Measurements from ENCODE around the gene TMEM258.

Gene TMEM258

GRCh38 chr11:61815790-61816735 lies 23.7 kb upstream of the TMEM258 start:
- H3K27me3 ChIP-seq (ENCODE audit: control insufficient read depth, insufficient read depth, low read length), result peaks cover 24% of the 10 kb centered on the region
- peaks cover 23% of the 10 kb centered on the region for H3K4me1 ChIP-seq (ENCODE audit: control insufficient read depth, insufficient read depth, low read length)
- no peaks in the 10 kb centered on the region for H3K9me3 ChIP-seq (ENCODE audit: control insufficient read depth, low read length)
- no peaks in the 10 kb centered on the region for H3K36me3 ChIP-seq (ENCODE audit: control insufficient read depth, insufficient read depth, low read length)
- peak overlapping the region; percentile 73 for H3K9ac ChIP-seq (ENCODE audit: low read length)
- H3K4me3 ChIP-seq (ENCODE audit: low read length), result peak overlapping the region; percentile 68

GRCh38 chr11:61814958-61815789 lies 22.8 kb upstream of the TMEM258 start:
- peak overlapping the region; percentile 73 for H3K9ac ChIP-seq (ENCODE audit: low read length)
- peak overlapping the region; percentile 68 for H3K4me3 ChIP-seq (ENCODE audit: low read length)
- no peaks in the 10 kb centered on the region for H3K9me3 ChIP-seq (ENCODE audit: control insufficient read depth, low read length)
- peaks cover 23% of the 10 kb centered on the region for H3K4me1 ChIP-seq (ENCODE audit: control insufficient read depth, insufficient read depth, low read length)
- H3K27me3 ChIP-seq (ENCODE audit: control insufficient read depth, insufficient read depth, low read length), result peaks cover 24% of the 10 kb centered on the region
- no peaks in the 10 kb centered on the region for H3K36me3 ChIP-seq (ENCODE audit: control insufficient read depth, insufficient read depth, low read length)

GRCh38 chr11:61814247-61814957 lies 22.0 kb upstream of the TMEM258 start:
- H3K9ac ChIP-seq (ENCODE audit: low read length), result peak overlapping the region; percentile 73
- peaks cover 23% of the 10 kb centered on the region for H3K4me1 ChIP-seq (ENCODE audit: control insufficient read depth, insufficient read depth, low read length)
- H3K27me3 ChIP-seq (ENCODE audit: control insufficient read depth, insufficient read depth, low read length), result peaks cover 24% of the 10 kb centered on the region
- peak overlapping the region; percentile 68 for H3K4me3 ChIP-seq (ENCODE audit: low read length)
- no peaks in the 10 kb centered on the region for H3K36me3 ChIP-seq (ENCODE audit: control insufficient read depth, insufficient read depth, low read length)
- H3K9me3 ChIP-seq (ENCODE audit: control insufficient read depth, low read length), result no peaks in the 10 kb centered on the region

- no peak overlapping the region for H3K4me3 ChIP-seq (ENCODE audit: low read length)
- peaks cover 18% of the 10 kb centered on the region for H3K27me3 ChIP-seq (ENCODE audit: control insufficient read depth, insufficient read depth, low read length)
- H3K9ac ChIP-seq (ENCODE audit: low read length), result no peak overlapping the region
- no peaks in the 10 kb centered on the region for H3K36me3 ChIP-seq (ENCODE audit: control insufficient read depth, insufficient read depth, low read length)
- H3K4me1 ChIP-seq (ENCODE audit: control insufficient read depth, insufficient read depth, low read length), result peaks cover 23% of the 10 kb centered on the region
- no peaks in the 10 kb centered on the region for H3K9me3 ChIP-seq (ENCODE audit: control insufficient read depth, low read length)
Observed at GRCh38 chr11:61812736-61813411, 20.5 kb upstream of the TMEM258 start.

GRCh38 chr11:61811831-61812230 lies 19.4 kb upstream of the TMEM258 start:
- no peak overlapping the region for H3K9ac ChIP-seq (ENCODE audit: low read length)
- H3K4me3 ChIP-seq (ENCODE audit: low read length), result no peak overlapping the region
- H3K36me3 ChIP-seq (ENCODE audit: control insufficient read depth, insufficient read depth, low read length), result no peaks in the 10 kb centered on the region
- H3K9me3 ChIP-seq (ENCODE audit: control insufficient read depth, low read length), result no peaks in the 10 kb centered on the region
- H3K27me3 ChIP-seq (ENCODE audit: control insufficient read depth, insufficient read depth, low read length), result peaks cover 13% of the 10 kb centered on the region
- H3K4me1 ChIP-seq (ENCODE audit: control insufficient read depth, insufficient read depth, low read length), result peaks cover 23% of the 10 kb centered on the region

GRCh38 chr11:61810671-61811175 lies 18.3 kb upstream of the TMEM258 start:
- no peaks in the 10 kb centered on the region for H3K9me3 ChIP-seq (ENCODE audit: control insufficient read depth, low read length)
- H3K27me3 ChIP-seq (ENCODE audit: control insufficient read depth, insufficient read depth, low read length), result peaks cover 5% of the 10 kb centered on the region
- H3K4me3 ChIP-seq (ENCODE audit: low read length), result no peak overlapping the region
- H3K9ac ChIP-seq (ENCODE audit: low read length), result no peak overlapping the region
- peaks cover 16% of the 10 kb centered on the region for H3K4me1 ChIP-seq (ENCODE audit: control insufficient read depth, insufficient read depth, low read length)
- no peaks in the 10 kb centered on the region for H3K36me3 ChIP-seq (ENCODE audit: control insufficient read depth, insufficient read depth, low read length)

GRCh38 chr11:61806785-61807184 lies 14.4 kb upstream of the TMEM258 start:
- no peaks in the 10 kb centered on the region for H3K4me1 ChIP-seq (ENCODE audit: control insufficient read depth, insufficient read depth, low read length)
- no peaks in the 10 kb centered on the region for H3K9me3 ChIP-seq (ENCODE audit: control insufficient read depth, low read length)
- H3K36me3 ChIP-seq (ENCODE audit: control insufficient read depth, insufficient read depth, low read length), result no peaks in the 10 kb centered on the region
- no peaks in the 10 kb centered on the region for H3K27me3 ChIP-seq (ENCODE audit: control insufficient read depth, insufficient read depth, low read length)
- H3K4me3 ChIP-seq (ENCODE audit: low read length), result no peak overlapping the region
- no peak overlapping the region for H3K9ac ChIP-seq (ENCODE audit: low read length)

GRCh38 chr11:61805146-61805545 lies 12.7 kb upstream of the TMEM258 start:
- H3K4me3 ChIP-seq (ENCODE audit: low read length), result no peak overlapping the region
- no peaks in the 10 kb centered on the region for H3K4me1 ChIP-seq (ENCODE audit: control insufficient read depth, insufficient read depth, low read length)
- H3K27me3 ChIP-seq (ENCODE audit: control insufficient read depth, insufficient read depth, low read length), result no peaks in the 10 kb centered on the region
- no peaks in the 10 kb centered on the region for H3K9me3 ChIP-seq (ENCODE audit: control insufficient read depth, low read length)
- H3K36me3 ChIP-seq (ENCODE audit: control insufficient read depth, insufficient read depth, low read length), result no peaks in the 10 kb centered on the region
- H3K9ac ChIP-seq (ENCODE audit: low read length), result no peak overlapping the region

GRCh38 chr11:61803889-61804647 lies 11.7 kb upstream of the TMEM258 start:
- H3K4me3 ChIP-seq (ENCODE audit: low read length), result no peak overlapping the region
- H3K27me3 ChIP-seq (ENCODE audit: control insufficient read depth, insufficient read depth, low read length), result no peaks in the 10 kb centered on the region
- H3K36me3 ChIP-seq (ENCODE audit: control insufficient read depth, insufficient read depth, low read length), result no peaks in the 10 kb centered on the region
- H3K9ac ChIP-seq (ENCODE audit: low read length), result no peak overlapping the region
- H3K9me3 ChIP-seq (ENCODE audit: control insufficient read depth, low read length), result no peaks in the 10 kb centered on the region
- no peaks in the 10 kb centered on the region for H3K4me1 ChIP-seq (ENCODE audit: control insufficient read depth, insufficient read depth, low read length)

- Histone ChIP-seq H3K27me3 (ENCODE audit: control insufficient read depth, insufficient read depth, low read length) (no peaks in the 10 kb centered on the region), H3K4me3 (ENCODE audit: low read length) (no peak overlapping the region), H3K9ac (ENCODE audit: low read length) (no peak overlapping the region), H3K9me3 (ENCODE audit: control insufficient read depth, low read length) (no peaks in the 10 kb centered on the region), H3K36me3 (ENCODE audit: control insufficient read depth, insufficient read depth, low read length) (no peaks in the 10 kb centered on the region), H3K4me1 (ENCODE audit: control insufficient read depth, insufficient read depth, low read length) (no peaks in the 10 kb centered on the region)
Observed at GRCh38 chr11:61802605-61803004, 10.2 kb upstream of the TMEM258 start.
